A673 (cell line): ENCODE results near the gene ADGRL4. TPM values are rescaled to one million over a fixed set of nuclear protein-coding genes. Genes with fewer than 3 reads are reported as not detected.

Experiments used
- BruUV-seq: library from RNA; stranded (reverse); fragments of 400-500 nt; replicated peaks from 2 replicates; lab custom pipeline; 2021; lab: Mats Ljungman, UMichigan
- CTCF ChIA-PET: fragments of 300-600 bp; sonication (Branson Sonifier 250); formaldehyde crosslinking; loops from one replicate; lab custom pipeline; 2022; ENCODE audit warnings: antibody characterized with exemption; lab: Charles Lee
- POLR2A ChIA-PET: fragments of 300-600 bp; sonication (Branson Sonifier 250); formaldehyde crosslinking; loops from one replicate; lab custom pipeline; 2022; ENCODE audit warnings: antibody characterized with exemption; ENCODE audit not compliant: low non-redundant PET; lab: Charles Lee
- DNase-seq: peaks from one replicate; pipeline ENCODE4 v3.0.0-alpha.2; 2015; ENCODE audit warnings: low spot score
- H3K27ac ChIP-seq: fragments of 200-600 bp; sonication (generic); 2 replicates; pipeline ENCODE4 v1.5.1; 2016; ENCODE audit warnings: mixed run types, low read depth, mild to moderate bottlenecking, mixed read lengths, antibody characterized with exemption, low read length; ENCODE audit not compliant: poor library complexity, severe bottlenecking
- H3K27me3 ChIP-seq: fragments of 200-600 bp; sonication (generic); replicated peaks from 2 replicates; pipeline ENCODE4 v1.6.1; 2017; ENCODE audit warnings: mixed run types, low read depth, mild to moderate bottlenecking, mixed read lengths, antibody characterized with exemption, low read length; ENCODE audit not compliant: insufficient read depth, poor library complexity
- H3K36me3 ChIP-seq: fragments of 200-600 bp; sonication (generic); 2 replicates; pipeline ENCODE4 v1.6.1; 2016; ENCODE audit warnings: mixed run types, mild to moderate bottlenecking, mixed read lengths, antibody characterized with exemption, low read length; ENCODE audit not compliant: insufficient read depth, poor library complexity, severe bottlenecking
- H3K4me1 ChIP-seq: fragments of 200-600 bp; sonication (generic); 2 replicates; pipeline ENCODE4 v1.6.1; 2017; ENCODE audit warnings: mixed run types, mild to moderate bottlenecking, mixed read lengths, antibody characterized with exemption, low read length; ENCODE audit not compliant: insufficient read depth, poor library complexity, severe bottlenecking
- H3K4me3 ChIP-seq: fragments of 200-600 bp; sonication (generic); 2 replicates; pipeline ENCODE4 v1.5.1; 2016; ENCODE audit warnings: low read depth, mixed run types, mild to moderate bottlenecking, mixed read lengths, low read length; ENCODE audit not compliant: poor library complexity, severe bottlenecking
- H3K9me3 ChIP-seq: fragments of 200-600 bp; sonication (generic); 2 replicates; pipeline ENCODE4 v1.6.1; 2016; ENCODE audit warnings: mixed run types, low read depth, mild to moderate bottlenecking, mixed read lengths, antibody characterized with exemption, low read length; ENCODE audit not compliant: poor library complexity, severe bottlenecking
- EZH2 ChIP-seq: fragments of 200-600 bp; sonication (generic); IDR thresholded peaks from 2 replicates; pipeline ENCODE4 v1.6.1; 2017; ENCODE audit warnings: borderline replicate concordance, low read depth, mild to moderate bottlenecking, mixed read lengths, antibody characterized with exemption, low read length; ENCODE audit not compliant: poor library complexity, severe bottlenecking
- intact Hi-C: fragments of 100-400 bp; cut with micrococcal nuclease; formaldehyde crosslinking; loops from one replicate; pipeline ENCODE4 v1.10.0; 2022; ENCODE audit not compliant: unreplicated experiment
- total RNA-seq: library from RNA; stranded (reverse); gene quantifications from 2 replicates; pipeline ENCODE4 v1.2.3, GENCODE V29; 2021
- TF ChIP-seq, protein P1 (sequence below): fragments of 300-800, 200-600 bp; sonication (generic); conservative IDR thresholded peaks from 2 replicates; pipeline ENCODE4 v1.5.1; 2017; ENCODE audit warnings: low read depth, mild to moderate bottlenecking, antibody characterized with exemption, low read length, moderate library complexity, mixed read lengths

Gene ADGRL4
- total RNA-seq, 1 experiment from 2014 or later: not detected

- H3K27me3 ChIP-seq: no peaks in the 10 kb centered on the region
- POLR2A ChIA-PET: no interaction called here
- CTCF ChIA-PET: no interaction called here
- no TSS peak for BruUV-seq
- no peak overlapping the region for H3K27ac ChIP-seq
- H3K36me3 ChIP-seq: no peaks in the 10 kb centered on the region
- intact Hi-C loops: no loop called here
- H3K9me3 ChIP-seq: no peaks in the 10 kb centered on the region
- DNase-seq: no peak
- no peak for TF ChIP-seq EZH2
- TF ChIP-seq, protein P1, sequence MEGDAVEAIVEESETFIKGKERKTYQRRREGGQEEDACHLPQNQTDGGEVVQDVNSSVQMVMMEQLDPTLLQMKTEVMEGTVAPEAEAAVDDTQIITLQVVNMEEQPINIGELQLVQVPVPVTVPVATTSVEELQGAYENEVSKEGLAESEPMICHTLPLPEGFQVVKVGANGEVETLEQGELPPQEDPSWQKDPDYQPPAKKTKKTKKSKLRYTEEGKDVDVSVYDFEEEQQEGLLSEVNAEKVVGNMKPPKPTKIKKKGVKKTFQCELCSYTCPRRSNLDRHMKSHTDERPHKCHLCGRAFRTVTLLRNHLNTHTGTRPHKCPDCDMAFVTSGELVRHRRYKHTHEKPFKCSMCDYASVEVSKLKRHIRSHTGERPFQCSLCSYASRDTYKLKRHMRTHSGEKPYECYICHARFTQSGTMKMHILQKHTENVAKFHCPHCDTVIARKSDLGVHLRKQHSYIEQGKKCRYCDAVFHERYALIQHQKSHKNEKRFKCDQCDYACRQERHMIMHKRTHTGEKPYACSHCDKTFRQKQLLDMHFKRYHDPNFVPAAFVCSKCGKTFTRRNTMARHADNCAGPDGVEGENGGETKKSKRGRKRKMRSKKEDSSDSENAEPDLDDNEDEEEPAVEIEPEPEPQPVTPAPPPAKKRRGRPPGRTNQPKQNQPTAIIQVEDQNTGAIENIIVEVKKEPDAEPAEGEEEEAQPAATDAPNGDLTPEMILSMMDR: no peak
- H3K4me1 ChIP-seq: no peaks in the 10 kb centered on the region
- H3K4me3 ChIP-seq: no peak overlapping the region
Observed at GRCh38 chr1:78919150-78919549, 87.4 kb downstream of the ADGRL4 start.

- intact Hi-C loops: no loop called here
- no peak overlapping the region for H3K4me3 ChIP-seq
- POLR2A ChIA-PET: no interaction called here
- H3K36me3 ChIP-seq: no peaks in the 10 kb centered on the region
- TF ChIP-seq EZH2: no peak
- TF ChIP-seq, protein P1: no peak
- BruUV-seq: no TSS peak
- H3K27ac ChIP-seq: no peak overlapping the region
- CTCF ChIA-PET: no interaction called here
- no peaks in the 10 kb centered on the region for H3K9me3 ChIP-seq
- H3K27me3 ChIP-seq: no peaks in the 10 kb centered on the region
- H3K4me1 ChIP-seq: no peaks in the 10 kb centered on the region
- no peak for DNase-seq
Observed at GRCh38 chr1:78918157-78918556, 88.4 kb downstream of the ADGRL4 start.

GRCh38 chr1:78916986-78917385 lies 89.5 kb downstream of the ADGRL4 start:
- TF ChIP-seq, protein P1: no peak
- TF ChIP-seq EZH2: no peak
- POLR2A ChIA-PET: no interaction called here
- Histone ChIP-seq H3K4me3 (no peak overlapping the region), H3K27me3 (no peaks in the 10 kb centered on the region), H3K27ac (no peak overlapping the region), H3K36me3 (no peaks in the 10 kb centered on the region), H3K9me3 (no peaks in the 10 kb centered on the region), H3K4me1 (no peaks in the 10 kb centered on the region)
- no TSS peak for BruUV-seq
- intact Hi-C loops: no loop called here
- no peak for DNase-seq
- CTCF ChIA-PET: no interaction called here
